HepG2 (cell line): ENCODE data around the gene CHID1. TPM values are rescaled to one million over a fixed set of nuclear protein-coding genes. Genes with fewer than 3 reads are reported as not detected.

Source experiments
- ATAC-seq: fragments of 200-7000 bp; cut with Tn5 transposase; 3 replicates; pipeline ENCODE4 v1.9.1; 2020; ENCODE audit warnings: mild to moderate bottlenecking, moderate library complexity
- BruUV-seq: library from RNA; stranded (reverse); fragments of 400-500 nt; replicated peaks from 2 replicates; lab custom pipeline; 2021; lab: Mats Ljungman, UMichigan
- CTCF ChIA-PET: fragments of 300-600 bp; formaldehyde crosslinking; extraction: SDS; loops from one replicate; lab custom pipeline; 2021; ENCODE audit warnings: low total read pairs, inconsistent platforms, low intra/inter-chr PET ratio; lab: Yijun Ruan, JAX
- POLR2A ChIA-PET: fragments of 350-600 bp; sonication (Branson Sonifier 250); formaldehyde crosslinking; loops from one replicate; lab custom pipeline; 2020; ENCODE audit warnings: antibody characterized with exemption, inconsistent platforms; lab: Yijun Ruan, JAX
- DNase-seq: peaks from one replicate; pipeline ENCODE4 v3.0.0-alpha.2; 2015; ENCODE audit warnings: low spot score
- FAIRE-seq: peaks from 3 replicates; lab custom pipeline; 2011; peaks lifted over from hg19 to GRCh38; lab: Jason Lieb, UNC
- H2AFZ ChIP-seq: one replicate; pipeline ENCODE4 v1.6.1; 2011; ENCODE audit warnings: low read length, inconsistent platforms
- H3K27ac ChIP-seq: fragments of 300-600 bp; 3 replicates; pipeline ENCODE4 v1.8.0; 2011; ENCODE audit warnings: mixed run types, mild to moderate bottlenecking, mixed read lengths, low read length, inconsistent platforms; ENCODE audit not compliant: insufficient read depth; ENCODE audit errors: extremely low read length
- H3K27me3 ChIP-seq, 2 experiments: fragments of 200-600 bp in 1 of 2; 2 replicates in 1 of 2; 3 replicates in 1 of 2; pipeline versions ENCODE4 v1.6.0 to v1.8.0; 2011; ENCODE audit warnings: low read length in 2 of 2, mild to moderate bottlenecking in 2 of 2, moderate library complexity in 2 of 2, inconsistent platforms in 1 of 2; ENCODE audit not compliant: insufficient read depth in 2 of 2, control insufficient read depth in 1 of 2
- H3K36me3 ChIP-seq, 2 experiments: fragments of 200-600 bp in 1 of 2; replicated peaks in 1 of 2; 2 replicates in 1 of 2; 3 replicates in 1 of 2; pipeline versions ENCODE4 v1.5.1 to v1.8.0; 2011; ENCODE audit warnings: low read length in 2 of 2, inconsistent platforms in 1 of 2; ENCODE audit not compliant: insufficient read depth in 2 of 2, control insufficient read depth in 1 of 2
- H3K4me1 ChIP-seq: 2 replicates; pipeline ENCODE4 v1.5.1; 2012; ENCODE audit warnings: low read length, inconsistent platforms; ENCODE audit not compliant: insufficient read depth
- H3K4me2 ChIP-seq: 2 replicates; pipeline ENCODE4 v1.6.0; 2011; ENCODE audit warnings: low read depth, low read length, inconsistent platforms
- H3K4me3 ChIP-seq, 3 experiments: fragments of 200-600 bp in 1 of 3; sonication (generic), shearing (Covaris generic) in 1 of 3; replicated peaks in 1 of 3; 2 replicates each; pipeline ENCODE4 v1.5.1; 2011 to 2016; ENCODE audit warnings: low read length in 3 of 3, inconsistent platforms in 2 of 3, low read depth in 2 of 3, mild to moderate bottlenecking in 2 of 3, control low read depth in 1 of 3, mixed read lengths in 1 of 3; ENCODE audit not compliant: insufficient read depth in 1 of 3
- H3K79me2 ChIP-seq: one replicate; pipeline ENCODE4 v1.6.1; 2011; ENCODE audit warnings: low read length, inconsistent platforms; ENCODE audit not compliant: insufficient read depth
- H3K9ac ChIP-seq: 2 replicates; pipeline ENCODE4 v1.6.0; 2011; ENCODE audit warnings: mild to moderate bottlenecking, low read depth, low read length, inconsistent platforms; ENCODE audit not compliant: insufficient read depth
- H3K9me3 ChIP-seq: 2 replicates; pipeline ENCODE4 v1.5.1; 2012; ENCODE audit warnings: mild to moderate bottlenecking, low read length
- H4K20me1 ChIP-seq: 2 replicates; pipeline ENCODE4 v1.6.0; 2011; ENCODE audit warnings: inconsistent platforms, mild to moderate bottlenecking, low read length, moderate library complexity; ENCODE audit not compliant: insufficient read depth
- ARID2 ChIP-seq: sonication (generic); formaldehyde crosslinking; IDR thresholded peaks from 2 replicates; pipeline ENCODE4 v1.8.1; 2022; ENCODE audit warnings: mild to moderate bottlenecking, missing genetic modification reagents, borderline replicate concordance
- CEBPZ ChIP-seq: IDR thresholded peaks from 2 replicates; pipeline ENCODE4 v1.6.1; 2012; ENCODE audit warnings: low read length, improper control_type of control experiment
- FOXP4 ChIP-seq: sonication (generic); formaldehyde crosslinking; IDR thresholded peaks from 2 replicates; pipeline ENCODE4 v1.4.0; 2020; ENCODE audit warnings: missing genetic modification reagents
- MAZ ChIP-seq, 2 experiments: sonication (generic) in 1 of 2; formaldehyde crosslinking in 1 of 2; IDR thresholded peaks; 2 replicates each; pipeline versions ENCODE4 v1.5.0 to v1.6.1; 2012 to 2020; ENCODE audit warnings: low read depth in 2 of 2, mild to moderate bottlenecking in 2 of 2, borderline replicate concordance in 1 of 2, improper control_type of control experiment in 1 of 2, low read length in 1 of 2, missing genetic modification reagents in 1 of 2, moderate library complexity in 1 of 2
- NPAS2 ChIP-seq: sonication (generic); formaldehyde crosslinking; IDR thresholded peaks from 2 replicates; pipeline ENCODE4 v1.8.0; 2022; ENCODE audit warnings: mild to moderate bottlenecking, missing genetic modification reagents, borderline replicate concordance
- PCBP2 ChIP-seq: fragments of 200-400 bp; formaldehyde crosslinking; optimal IDR thresholded peaks from 2 replicates; pipeline ENCODE3; 2018; ENCODE audit warnings: low read length, low read depth; ENCODE audit not compliant: poor library complexity, severe bottlenecking
- RBAK ChIP-seq: sonication (generic); formaldehyde crosslinking; IDR thresholded peaks from 2 replicates; pipeline ENCODE4 v1.5.1; 2020; ENCODE audit warnings: mild to moderate bottlenecking, missing genetic modification reagents
- SMYD3 ChIP-seq: sonication (generic); formaldehyde crosslinking; IDR thresholded peaks from 2 replicates; pipeline ENCODE4 v1.8.1; 2023; ENCODE audit warnings: mild to moderate bottlenecking, missing genetic modification reagents
- SP5 ChIP-seq: IDR thresholded peaks from 2 replicates; pipeline ENCODE4 v1.6.1; 2016; ENCODE audit warnings: low read depth, borderline replicate concordance
- ZBTB44 ChIP-seq: sonication (generic); formaldehyde crosslinking; IDR thresholded peaks from 2 replicates; pipeline ENCODE4 v1.4.0; 2020; ENCODE audit warnings: missing genetic modification reagents
- ZNF337 ChIP-seq: sonication (generic); formaldehyde crosslinking; IDR thresholded peaks from 2 replicates; pipeline ENCODE4 v1.5.1; 2020; ENCODE audit warnings: missing genetic modification reagents, low read depth, mild to moderate bottlenecking, borderline replicate concordance
- ZNF446 ChIP-seq: sonication (generic); formaldehyde crosslinking; IDR thresholded peaks from 2 replicates; pipeline ENCODE4 v1.5.0; 2020; ENCODE audit warnings: mild to moderate bottlenecking, missing genetic modification reagents
- ZNF766 ChIP-seq: sonication (generic); formaldehyde crosslinking; IDR thresholded peaks from 2 replicates; pipeline ENCODE4 v1.5.0; 2020; ENCODE audit warnings: missing genetic modification reagents, borderline replicate concordance
- WGBS: methylation state at CpG from one replicate; pipeline ENCODE4 v1.1.6; 2017; ENCODE audit warnings: low lambda C conversion rate; 5-methylcytosine and 5-hydroxymethylcytosine counted together
- in situ Hi-C: cut with HindIII; loops from 2 replicates; pipeline ENCODE4 v1.10.0; 2017; ENCODE audit warnings: low pct_unique_long_range_greater_than_20kb; ENCODE audit not compliant: extremely low pct_ligation_motif_present
- intact Hi-C: fragments of 100-400 bp; cut with micrococcal nuclease; formaldehyde crosslinking; loops from one replicate; pipeline ENCODE4 v1.10.0; 2022; ENCODE audit not compliant: unreplicated experiment
- polyA plus RNA-seq, 8 experiments: library from polyadenylated mRNA; depleted of rRNA in 3 of 8; stranded (reverse) in 7 of 8; unstranded in 1 of 8; fragments of >200 nt; fragmentation: Illumina TruSeq in 4 of 8; extraction: Trizol in 4 of 8; gene quantifications; 2 replicates each; pipeline versions ENCODE4 v1.2.1 to v1.2.3, GENCODE V29; 2011 to 2016; ENCODE audit warnings: low read depth in 4 of 8, missing spikeins in 1 of 8, mixed read lengths in 1 of 8; ENCODE audit not compliant: insufficient read depth in 1 of 8
- total RNA-seq, 5 experiments: library from RNA; depleted of rRNA; stranded (reverse); fragments of >200 nt; fragmentation: Illumina TruSeq; extraction: Trizol; gene quantifications; 2 replicates each; pipeline ENCODE4 v1.2.3, GENCODE V29; 2016; ENCODE audit warnings: low read depth in 1 of 5

CHID1 gene
- total and polyA plus RNA-seq, 2 of the 13 experiments (the other 11 are each of a cell fraction or from before 2014, with no cell fraction given) = 65.1 to 93.6 TPM

- TF ChIP-seq FOXP4 (CRISPR knock-in tag) (no peak), ZBTB44 (CRISPR knock-in tag) (no peak)
Measured at GRCh38 chr11:861105-861479, 49.5 kb downstream of the CHID1 start (continued).

GRCh38 chr11:860234-861104 lies 50.1 kb downstream of the CHID1 start:
- no peak overlapping the region for H3K9ac ChIP-seq
- WGBS = 90% methylated on average over 9 of the region's 21 CpGs
- no peaks in the 10 kb centered on the region for H3K79me2 ChIP-seq
- H3K27me3 ChIP-seq = no peaks in the 10 kb centered on the region
- FAIRE-seq = no peak
- H3K36me3 ChIP-seq = peaks cover 0 to 3% of the 10 kb centered on the region in 2 experiments; a peak in 2 of 5 replicates
- H3K4me1 ChIP-seq = no peaks in the 10 kb centered on the region
- intact Hi-C loops = no loop called here
- no peak overlapping the region for H3K4me3 ChIP-seq
- CTCF ChIA-PET = no interaction called here
- no peak for DNase-seq
- no peak for ATAC-seq
- H2AFZ ChIP-seq = no peak overlapping the region
- H4K20me1 ChIP-seq = no peaks in the 10 kb centered on the region; the same call in 1 of the 2 replicates
- no TSS peak for BruUV-seq
- no peaks in the 10 kb centered on the region for H3K9me3 ChIP-seq
- H3K4me2 ChIP-seq = no peak overlapping the region
- no peak overlapping the region for H3K27ac ChIP-seq
- in situ Hi-C loops = no loop called here
- POLR2A ChIA-PET = interaction anchor here (1.1 kb wide), 1 partner anchor 16 kb away, joined by 3 read pairs; no protein-coding TSS in a partner anchor
- TF ChIP-seq ARID2 (no peak), MAZ (IDR thresholded peaks at IDR 0.05; ENCODE audit: borderline replicate concordance, low read depth, low read length) (no peak), MAZ (CRISPR knock-in tag; IDR thresholded peaks at IDR 0.05; ENCODE audit: low read depth) (no peak), SP5 (CRISPR knock-in tag) (no peak), NPAS2 (CRISPR knock-in tag) (no peak), SMYD3 (no peak), ZNF337 (CRISPR knock-in tag) (no peak), PCBP2 (no peak), ZNF766 (CRISPR knock-in tag) (no peak), RBAK (CRISPR knock-in tag) (no peak), CEBPZ (no peak), ZNF446 (CRISPR knock-in tag) (no peak)
